AG04449 (cell line): ENCODE data around the gene RAB30.

Source experiments
- CTCF ChIA-PET: fragments of 350-600 bp; formaldehyde crosslinking; extraction: SDS; loops from one replicate; lab custom pipeline; 2021; ENCODE audit warnings: antibody characterized with exemption; lab: Yijun Ruan, JAX
- POLR2A ChIA-PET: fragments of 400-600, 350-600 bp; formaldehyde crosslinking; extraction: SDS; loops from one replicate; lab custom pipeline; 2020; ENCODE audit warnings: antibody characterized with exemption, inconsistent platforms; lab: Yijun Ruan, JAX
- DNase-seq: peaks from one replicate; pipeline ENCODE4 v3.0.0-alpha.2; 2010; ENCODE audit warnings: low read depth, low spot score
- H3K4me3 ChIP-seq: 2 replicates; pipeline ENCODE4 v1.5.1; 2011; ENCODE audit warnings: low read depth, mild to moderate bottlenecking, control low read depth, low read length
- CTCF ChIP-seq: IDR thresholded peaks from one replicate; pipeline ENCODE4 v1.5.1; 2011; ENCODE audit warnings: mild to moderate bottlenecking, moderate library complexity, low read length, control low read depth, inconsistent platforms; ENCODE audit not compliant: insufficient read depth; ENCODE audit errors: missing control alignments

Gene RAB30

GRCh38 chr11:83025267-83025704 lies 46.4 kb downstream of the RAB30 start:
- no peak overlapping the region for H3K4me3 ChIP-seq
- CTCF ChIA-PET: no interaction called here
- no peak for TF ChIP-seq CTCF
- no peak for DNase-seq
- POLR2A ChIA-PET: no interaction called here

DNA sequence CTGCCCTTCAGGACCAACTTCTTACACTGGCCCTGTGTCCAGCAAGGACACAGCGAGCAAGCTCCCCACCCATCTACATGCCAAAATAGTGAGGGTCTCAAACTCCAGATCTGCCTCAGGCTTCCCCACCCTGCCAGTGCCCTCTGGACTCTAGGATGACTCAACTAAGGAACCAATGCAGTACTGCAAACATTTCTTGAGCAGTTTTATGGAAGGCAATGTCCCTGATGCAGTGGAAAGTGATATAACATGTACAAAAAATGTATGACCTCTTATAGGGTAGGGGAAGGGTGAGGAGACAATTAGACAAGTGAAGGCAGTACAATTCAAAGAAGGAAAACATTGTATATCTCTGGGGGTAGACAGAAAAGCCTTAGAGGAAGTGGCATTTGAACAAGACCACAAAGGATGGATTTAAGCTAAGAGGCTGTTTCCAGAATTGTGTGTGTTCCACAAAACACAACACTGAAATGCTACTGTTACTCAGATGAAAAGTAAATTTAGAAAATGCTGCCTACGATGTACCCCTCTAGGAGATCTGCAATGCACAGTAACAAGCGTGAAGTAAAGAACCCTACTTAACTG lies 47.3 kb downstream of the RAB30 start:
- no peak for DNase-seq
- POLR2A ChIA-PET: no interaction called here

DNA sequence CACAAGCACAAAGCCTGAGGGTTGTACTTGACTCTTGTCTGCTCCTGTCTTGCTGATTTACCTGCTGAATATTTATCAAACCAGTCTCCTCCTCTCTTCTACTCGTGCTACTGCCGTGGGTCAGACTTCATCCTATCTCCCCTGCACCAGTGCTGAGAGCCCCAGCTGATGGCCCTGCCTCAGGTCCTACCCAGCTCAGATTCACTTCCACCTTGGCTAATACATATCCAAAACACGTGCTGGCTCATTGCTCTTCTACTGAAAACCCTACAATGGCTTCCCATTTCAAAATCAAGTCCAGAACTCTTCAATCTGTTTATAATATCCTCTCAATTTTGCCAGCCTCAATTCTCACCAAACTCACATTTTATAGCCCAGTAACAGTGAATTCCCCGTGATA lies 48.3 kb downstream of the RAB30 start:
- no peak overlapping the region for H3K4me3 ChIP-seq
- no peak for TF ChIP-seq CTCF
- ChIA-PET POLR2A (no interaction called here), CTCF (no interaction called here)
- no peak for DNase-seq

More for the DNA sequence above, 47.3 kb downstream of the RAB30 start:
- CTCF ChIA-PET: no interaction called here
- no peak overlapping the region for H3K4me3 ChIP-seq
- no peak for TF ChIP-seq CTCF

DNA sequence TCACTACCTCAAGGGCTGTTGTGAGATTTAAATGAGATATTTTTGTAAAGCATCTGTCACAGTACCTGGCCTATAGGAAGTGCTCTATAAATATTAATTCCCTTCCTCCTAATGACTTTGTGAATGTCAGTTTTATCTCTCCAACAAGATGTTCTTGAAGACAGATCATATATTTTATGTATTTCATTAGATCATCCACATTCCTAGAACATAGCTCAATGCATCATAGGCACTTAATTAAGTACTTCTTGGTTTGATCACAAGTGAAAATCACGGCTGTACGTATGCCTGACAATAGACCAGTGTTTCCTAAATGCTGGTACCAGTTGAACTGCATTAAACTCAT lies 49.9 kb downstream of the RAB30 start:
- ChIA-PET POLR2A (no interaction called here), CTCF (interaction anchor here (1.5 kb wide), 1 partner anchor 154 kb away, joined by 4 read pairs; no protein-coding TSS in a partner anchor)

DNA sequence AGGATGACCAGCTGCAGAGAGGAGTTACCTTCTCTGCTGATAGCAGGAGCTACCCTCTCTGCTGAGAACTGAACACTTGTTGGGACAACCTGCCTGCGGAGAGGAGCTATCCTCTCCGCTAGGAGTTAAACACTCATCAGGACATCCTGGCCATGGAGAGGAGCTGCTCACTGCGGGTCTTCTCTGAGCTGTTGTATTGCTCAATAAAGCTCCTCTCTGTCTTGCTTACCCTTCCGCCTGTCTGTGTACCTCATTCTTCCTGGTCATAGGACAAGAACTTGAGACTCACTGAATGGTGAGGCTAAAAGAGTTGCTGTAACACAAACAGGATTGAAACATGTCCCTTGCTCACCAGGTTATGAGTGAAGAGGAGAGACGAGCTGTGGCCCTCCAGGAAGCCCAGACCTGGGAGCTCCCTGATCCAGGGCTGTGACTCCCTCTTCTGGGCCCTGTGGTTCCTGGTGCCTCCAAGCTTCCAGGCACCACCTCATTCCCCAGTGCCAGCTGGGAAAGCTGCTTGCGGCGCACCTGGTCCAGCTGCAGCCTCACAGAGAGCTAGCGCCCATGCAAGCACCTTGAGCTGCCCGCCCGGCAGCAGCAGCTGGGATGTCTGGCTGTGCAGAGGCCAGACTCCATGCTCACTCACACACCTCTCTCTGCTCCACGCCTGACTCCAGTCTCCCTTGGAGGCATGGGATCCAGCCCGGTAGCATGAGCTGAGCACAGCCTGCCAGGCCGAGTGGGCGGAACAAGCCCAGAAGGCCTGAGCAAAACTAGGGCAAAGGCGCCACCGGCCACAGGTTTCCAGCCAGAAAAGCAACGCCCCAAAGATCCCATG lies 50.5 kb downstream of the RAB30 start:
- POLR2A ChIA-PET: no interaction called here
- no peak for TF ChIP-seq CTCF
- CTCF ChIA-PET: interaction anchor here (1.5 kb wide), 1 partner anchor 154 kb away, joined by 4 read pairs; no protein-coding TSS in a partner anchor
- H3K4me3 ChIP-seq: no peak overlapping the region
- no peak for DNase-seq

More for the DNA sequence above, 49.9 kb downstream of the RAB30 start:
- no peak for TF ChIP-seq CTCF
- no peak overlapping the region for H3K4me3 ChIP-seq
- DNase-seq: no peak

- no peak for TF ChIP-seq CTCF
- DNase-seq: no peak
- H3K4me3 ChIP-seq: no peak overlapping the region
- ChIA-PET CTCF (interaction anchor here (1.1 kb wide), 1 partner anchor 19 kb away, joined by 3 read pairs; no protein-coding TSS in a partner anchor), POLR2A (interaction anchor here (0.8 kb wide), 1 partner anchor 14 kb away, joined by 3 read pairs; no protein-coding TSS in a partner anchor)
Observed at GRCh38 chr11:83019888-83020579, 51.7 kb downstream of the RAB30 start.
